ENCODE measurements around the gene TRPM2.

TRPM2 gene

DNA sequence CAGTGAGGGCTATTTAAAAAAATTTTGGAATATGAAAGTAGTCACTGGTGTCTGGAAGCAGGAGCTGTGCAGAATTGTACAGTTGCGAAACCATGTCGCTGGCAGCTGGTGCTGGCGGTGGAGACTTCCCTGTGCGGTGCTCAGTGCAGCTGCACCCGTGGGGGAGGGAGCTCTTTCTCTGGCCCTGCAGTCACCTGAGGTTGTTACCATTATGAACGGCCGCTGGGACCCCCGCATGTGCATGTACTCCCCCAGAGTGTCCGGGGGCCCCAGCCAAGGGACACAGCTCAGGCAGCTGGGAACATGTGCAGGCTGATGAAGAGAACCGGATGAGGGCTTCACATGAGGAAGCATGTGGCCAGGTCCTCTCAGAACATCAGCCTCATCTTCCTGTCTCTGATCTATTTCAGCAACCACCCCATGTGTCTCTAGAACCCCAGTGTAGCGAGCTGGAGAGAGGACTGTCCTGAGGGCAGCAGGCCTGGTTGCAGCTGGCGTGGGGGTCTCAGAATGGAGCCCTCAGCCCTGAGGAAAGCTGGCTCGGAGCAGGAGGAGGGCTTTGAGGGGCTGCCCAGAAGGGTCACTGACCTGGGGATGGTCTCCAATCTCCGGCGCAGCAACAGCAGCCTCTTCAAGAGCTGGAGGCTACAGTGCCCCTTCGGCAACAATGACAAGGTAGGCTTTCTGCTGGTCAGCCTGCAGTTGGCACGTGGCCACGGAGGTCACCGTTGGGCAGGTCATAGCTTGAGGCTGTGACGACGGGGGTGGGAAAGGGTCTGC, at the start of gene TRPM2:
TSS of gene TRPM2 (plus strand) at position 431 of the 780 bp plus-strand sequence. CDS start at position 511, 80 bp downstream.
- no peak within 1 kb of the TSS for H3K4me3 ChIP-seq (ENCODE audit: low read length)
- TF ChIP-seq, protein P1, sequence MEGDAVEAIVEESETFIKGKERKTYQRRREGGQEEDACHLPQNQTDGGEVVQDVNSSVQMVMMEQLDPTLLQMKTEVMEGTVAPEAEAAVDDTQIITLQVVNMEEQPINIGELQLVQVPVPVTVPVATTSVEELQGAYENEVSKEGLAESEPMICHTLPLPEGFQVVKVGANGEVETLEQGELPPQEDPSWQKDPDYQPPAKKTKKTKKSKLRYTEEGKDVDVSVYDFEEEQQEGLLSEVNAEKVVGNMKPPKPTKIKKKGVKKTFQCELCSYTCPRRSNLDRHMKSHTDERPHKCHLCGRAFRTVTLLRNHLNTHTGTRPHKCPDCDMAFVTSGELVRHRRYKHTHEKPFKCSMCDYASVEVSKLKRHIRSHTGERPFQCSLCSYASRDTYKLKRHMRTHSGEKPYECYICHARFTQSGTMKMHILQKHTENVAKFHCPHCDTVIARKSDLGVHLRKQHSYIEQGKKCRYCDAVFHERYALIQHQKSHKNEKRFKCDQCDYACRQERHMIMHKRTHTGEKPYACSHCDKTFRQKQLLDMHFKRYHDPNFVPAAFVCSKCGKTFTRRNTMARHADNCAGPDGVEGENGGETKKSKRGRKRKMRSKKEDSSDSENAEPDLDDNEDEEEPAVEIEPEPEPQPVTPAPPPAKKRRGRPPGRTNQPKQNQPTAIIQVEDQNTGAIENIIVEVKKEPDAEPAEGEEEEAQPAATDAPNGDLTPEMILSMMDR (conservative IDR thresholded peaks at IDR 0.05; ENCODE audit: low read length): no peak
- peak; percentile 24 for DNase-seq (ENCODE audit: low read depth)

DNA sequence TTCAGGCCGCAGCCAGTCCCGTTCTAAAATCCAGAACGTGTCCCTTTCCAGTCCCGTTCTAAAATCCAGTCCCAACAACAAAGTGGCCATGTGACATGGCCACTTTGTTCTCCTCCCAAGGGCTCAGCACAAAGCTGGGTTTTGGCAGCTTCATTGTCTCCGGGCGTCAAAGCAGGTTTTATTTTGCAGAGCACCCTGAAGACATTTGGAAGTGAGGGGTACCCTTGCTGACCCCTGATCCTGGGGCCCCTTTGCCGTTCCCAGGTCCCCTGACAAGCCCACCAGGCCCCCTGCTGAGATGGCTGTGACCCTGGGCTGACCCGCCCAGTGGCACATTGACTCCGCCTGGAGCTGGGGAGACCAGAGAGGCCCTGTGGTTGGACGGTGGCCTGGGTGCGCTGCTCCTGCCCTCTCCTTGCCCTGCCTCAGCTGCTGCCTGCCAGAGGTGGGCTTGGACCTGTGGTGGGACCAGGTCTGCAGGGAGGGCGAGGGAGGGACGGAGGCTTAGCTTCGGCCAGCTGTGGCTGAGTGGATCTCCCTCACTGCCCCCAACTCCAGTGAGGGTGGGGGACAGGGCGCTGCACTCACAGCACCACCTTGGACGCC, 49.3 kb upstream of the TRPM2 start:
- TF ChIP-seq, protein P1 (conservative IDR thresholded peaks at IDR 0.05; ENCODE audit: low read length): no peak
- no peak for DNase-seq (ENCODE audit: low read depth)
- H3K4me3 ChIP-seq (ENCODE audit: low read length): no peak overlapping the region

- H3K4me3 ChIP-seq (ENCODE audit: low read length): no peak overlapping the region
- DNase-seq (ENCODE audit: low read depth): peak; percentile 37
- TF ChIP-seq, protein P1 (conservative IDR thresholded peaks at IDR 0.05; ENCODE audit: low read length): peak; percentile 75
These were observed 48.5 kb upstream of the TRPM2 start for GRCh38 chr21:44304877-44305293.

GRCh38 chr21:44305691-44306090, 47.7 kb upstream of the TRPM2 start:
- no peak for DNase-seq (ENCODE audit: low read depth)
- no peak overlapping the region for H3K4me3 ChIP-seq (ENCODE audit: low read length)
- TF ChIP-seq, protein P1 (conservative IDR thresholded peaks at IDR 0.05; ENCODE audit: low read length): no peak

- H3K4me3 ChIP-seq (ENCODE audit: low read length): no peak overlapping the region
- DNase-seq (ENCODE audit: low read depth): peak; percentile 11
- TF ChIP-seq, protein P1 (conservative IDR thresholded peaks at IDR 0.05; ENCODE audit: low read length): no peak
These were observed 46.3 kb upstream of the TRPM2 start for GRCh38 chr21:44306936-44307704.

DNA sequence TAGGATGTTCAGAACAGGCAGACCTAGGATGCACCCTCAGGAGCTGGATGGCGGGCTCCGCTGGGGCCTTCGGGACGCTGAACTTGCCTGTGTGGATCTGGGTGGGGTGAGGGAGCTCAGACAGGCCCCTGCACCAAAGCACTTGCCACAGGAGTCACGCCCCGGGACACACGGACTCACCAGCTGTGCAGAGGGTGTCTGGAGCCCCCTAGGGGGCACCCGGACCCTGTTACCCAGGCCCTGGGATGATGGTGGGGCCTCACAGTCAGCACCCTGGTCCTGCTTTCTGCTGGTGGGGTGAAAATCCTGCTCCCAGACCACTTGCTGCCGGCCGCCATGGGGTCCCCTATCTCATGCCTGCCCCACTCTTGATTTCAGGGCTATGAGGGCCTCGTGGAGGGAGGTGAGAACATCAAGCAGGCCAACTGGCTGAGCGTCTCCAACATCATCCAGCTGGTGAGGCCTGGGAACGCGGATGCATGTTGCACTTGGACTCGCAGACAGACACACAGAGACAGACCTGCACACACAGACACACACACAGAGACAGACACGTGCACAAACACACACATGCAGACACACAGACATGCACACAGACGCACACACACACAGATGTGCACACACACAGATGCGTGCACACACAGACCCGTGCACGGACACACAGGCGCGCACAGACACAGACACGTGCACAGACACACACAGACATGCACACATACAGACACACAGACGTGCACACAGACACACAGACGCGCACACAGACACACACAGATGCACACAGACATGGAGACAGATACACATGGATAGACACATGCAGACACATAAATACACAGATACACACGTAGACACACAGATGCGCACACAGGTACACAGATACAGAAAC, 42.6 kb upstream of the TRPM2 start:
- DNase-seq (ENCODE audit: low read depth): no peak
- TF ChIP-seq, protein P1 (conservative IDR thresholded peaks at IDR 0.05; ENCODE audit: low read length): no peak
- no peak overlapping the region for H3K4me3 ChIP-seq (ENCODE audit: low read length)

All from AG10803 (cell line).